ENCODE measurements around the gene CMTM8.

The CMTM8 gene

GRCh38 chr3:32282578-32283154 is 44.2 kb downstream of the CMTM8 start:
- no peak for TF ChIP-seq SIN3A (IDR thresholded peaks at IDR 0.05; ENCODE audit: borderline replicate concordance, insufficient read depth, low read length)
- TF ChIP-seq POLR2AphosphoS5 (IDR thresholded peaks at IDR 0.05; ENCODE audit: low read depth, low read length), result no peak
- TF ChIP-seq REST (IDR thresholded peaks at IDR 0.05; ENCODE audit: insufficient read depth in 1 of 2, low read depth in 2 of 2, low read length in 2 of 2), result no peak
- TF ChIP-seq TAF1 (IDR thresholded peaks at IDR 0.05; ENCODE audit: borderline replicate concordance, insufficient read depth, low read length), result no peak
- no peak for TF ChIP-seq FOXP2 (optimal IDR thresholded peaks at IDR 0.05; ENCODE audit: borderline replicate concordance, extremely low read depth, extremely low read length, insufficient read depth)

GRCh38 chr3:32283304-32283703 is 44.8 kb downstream of the CMTM8 start:
- TF ChIP-seq POLR2AphosphoS5 (IDR thresholded peaks at IDR 0.05; ENCODE audit: low read depth, low read length) (no peak), SIN3A (IDR thresholded peaks at IDR 0.05; ENCODE audit: borderline replicate concordance, insufficient read depth, low read length) (no peak), FOXP2 (optimal IDR thresholded peaks at IDR 0.05; ENCODE audit: borderline replicate concordance, extremely low read depth, extremely low read length, insufficient read depth) (no peak), REST (IDR thresholded peaks at IDR 0.05; ENCODE audit: insufficient read depth in 1 of 2, low read depth in 2 of 2, low read length in 2 of 2) (no peak), TAF1 (IDR thresholded peaks at IDR 0.05; ENCODE audit: borderline replicate concordance, insufficient read depth, low read length) (no peak)

DNA sequence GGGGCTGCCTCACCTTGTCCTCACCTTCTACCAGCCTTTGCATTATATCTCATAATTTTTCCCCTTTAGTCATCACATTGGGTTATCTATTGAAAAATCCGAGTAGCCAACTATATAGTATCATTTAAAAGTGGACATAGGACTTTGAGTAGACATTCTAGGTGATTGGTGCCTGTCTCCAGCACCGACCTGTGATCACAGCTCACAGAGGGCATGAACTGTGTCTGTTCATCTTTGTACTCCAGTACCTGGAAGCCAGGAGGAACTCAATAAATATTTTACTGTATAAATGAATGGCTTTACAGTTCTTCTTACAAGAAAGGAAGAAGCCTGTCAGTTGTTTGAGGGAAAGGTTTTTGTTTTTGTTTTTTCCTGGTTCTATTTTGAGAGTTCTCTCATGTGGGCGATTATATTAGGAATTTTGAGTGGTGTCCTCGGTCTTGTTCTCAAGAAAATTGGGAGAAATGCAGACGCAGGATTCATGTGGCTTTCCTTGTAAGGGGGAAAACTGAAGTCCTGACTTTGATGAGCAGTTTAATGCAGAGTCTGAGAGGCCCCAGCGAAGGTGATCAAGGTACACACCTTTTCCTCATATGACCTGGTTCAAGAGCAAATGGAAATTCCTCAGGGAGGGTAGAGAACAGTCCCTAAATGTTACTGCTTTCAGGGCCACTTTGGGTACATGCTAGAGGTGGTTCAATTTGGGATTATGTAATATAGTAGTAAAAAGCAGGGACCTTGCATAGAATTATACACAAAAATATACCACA is 46.1 kb downstream of the CMTM8 start:
- TF ChIP-seq FOXP2 (optimal IDR thresholded peaks at IDR 0.05; ENCODE audit: borderline replicate concordance, extremely low read depth, extremely low read length, insufficient read depth), result no peak
- TF ChIP-seq SIN3A (IDR thresholded peaks at IDR 0.05; ENCODE audit: borderline replicate concordance, insufficient read depth, low read length), result no peak

DNA sequence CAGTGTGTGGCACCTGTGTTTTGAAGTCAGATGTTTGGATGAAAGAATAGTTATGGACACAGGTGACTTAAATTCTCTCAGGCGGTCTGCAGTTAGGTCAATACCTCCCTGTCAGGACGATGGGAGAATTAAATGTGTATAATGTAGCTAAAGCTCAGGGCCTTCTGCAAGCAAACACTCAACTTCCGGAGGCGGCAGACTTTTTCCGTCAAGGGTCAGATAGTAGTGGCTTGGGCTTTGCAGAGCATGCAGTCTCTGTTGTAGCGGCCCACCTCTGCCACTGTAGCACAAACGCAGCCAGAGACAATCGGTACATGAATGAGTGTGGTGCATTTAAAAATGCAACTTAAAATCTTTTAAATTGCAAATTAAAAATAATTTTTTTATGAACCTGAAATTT is 47.4 kb downstream of the CMTM8 start:
- TF ChIP-seq POLR2AphosphoS5 (IDR thresholded peaks at IDR 0.05; ENCODE audit: low read depth, low read length) (no peak), SIN3A (IDR thresholded peaks at IDR 0.05; ENCODE audit: borderline replicate concordance, insufficient read depth, low read length) (no peak), REST (IDR thresholded peaks at IDR 0.05; ENCODE audit: insufficient read depth in 1 of 2, low read depth in 2 of 2, low read length in 2 of 2) (no peak), FOXP2 (optimal IDR thresholded peaks at IDR 0.05; ENCODE audit: borderline replicate concordance, extremely low read depth, extremely low read length, insufficient read depth) (no peak), TAF1 (IDR thresholded peaks at IDR 0.05; ENCODE audit: borderline replicate concordance, insufficient read depth, low read length) (no peak)

DNA sequence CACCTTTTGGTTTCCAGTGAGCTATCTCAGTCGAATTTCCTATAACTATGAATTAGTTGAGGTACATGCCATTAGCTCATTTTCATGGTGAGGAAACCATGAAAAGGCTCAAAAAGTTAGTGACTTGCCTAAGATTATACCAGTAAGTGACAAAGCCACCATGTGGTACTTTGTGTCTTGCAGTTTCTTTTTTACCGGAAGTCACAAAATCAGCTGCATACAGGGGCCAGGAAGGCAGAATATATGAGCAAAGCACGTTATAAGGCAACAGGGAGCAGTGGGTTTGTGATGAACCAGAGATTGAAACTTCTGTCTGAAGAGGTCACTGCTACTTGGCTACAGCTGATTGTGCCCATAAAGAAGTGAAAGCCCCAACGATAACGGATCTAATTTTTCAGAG is 50.3 kb downstream of the CMTM8 start:
- TF ChIP-seq POLR2AphosphoS5 (IDR thresholded peaks at IDR 0.05; ENCODE audit: low read depth, low read length), result no peak
- TF ChIP-seq SIN3A (IDR thresholded peaks at IDR 0.05; ENCODE audit: borderline replicate concordance, insufficient read depth, low read length), result no peak
- TF ChIP-seq TAF1 (IDR thresholded peaks at IDR 0.05; ENCODE audit: borderline replicate concordance, insufficient read depth, low read length), result no peak
- no peak for TF ChIP-seq FOXP2 (optimal IDR thresholded peaks at IDR 0.05; ENCODE audit: borderline replicate concordance, extremely low read depth, extremely low read length, insufficient read depth)
- no peak for TF ChIP-seq REST (IDR thresholded peaks at IDR 0.05; ENCODE audit: insufficient read depth in 1 of 2, low read depth in 2 of 2, low read length in 2 of 2)
